GM12891 (cell line): Measurements from ENCODE around the gene TPD52L1.

Experiments used
- POLR2A ChIP-seq: IDR thresholded peaks from 2 replicates; pipeline ENCODE4 v1.6.1; 2011; ENCODE audit warnings: low read depth, low read length, control low read depth
- POLR2AphosphoS5 ChIP-seq: IDR thresholded peaks from 2 replicates; pipeline ENCODE4 v1.6.1; 2011; ENCODE audit warnings: low read depth, low read length, control low read depth
- POU2F2 ChIP-seq: IDR thresholded peaks from 2 replicates; pipeline ENCODE4 v1.6.1; 2011; ENCODE audit warnings: low read depth, mild to moderate bottlenecking, control low read depth, low read length, moderate library complexity
- TAF1 ChIP-seq: IDR thresholded peaks from 2 replicates; pipeline ENCODE4 v1.6.1; 2011; ENCODE audit warnings: low read depth, low read length, control low read depth

- TF ChIP-seq POLR2AphosphoS5 (no peak), POLR2A (no peak), TAF1 (no peak), POU2F2 (no peak)
Measured at GRCh38 chr6:125200941-125201340, 47.4 kb downstream of the TPD52L1 start.
